B cell (primary cell): ENCODE results near the gene RETREG1. TPM values are rescaled to one million over a fixed set of nuclear protein-coding genes. Genes with fewer than 3 reads are reported as not detected.

Source experiments
- ATAC-seq: fragments of 200-7000 bp; cut with Tn5 transposase; one replicate; pipeline ENCODE4 v1.10.0; 2021; ENCODE audit warnings: low read depth, mild to moderate bottlenecking, moderate number of reproducible peaks, moderate library complexity
- CTCF ChIA-PET: fragments of 350-600 bp; sonication (Branson Sonifier 250); formaldehyde crosslinking; loops from one replicate; lab custom pipeline; 2021; ENCODE audit warnings: antibody characterized with exemption, inconsistent platforms; lab: Charles Lee
- POLR2A ChIA-PET: fragments of 350-600 bp; sonication (Branson Sonifier 250); formaldehyde crosslinking; loops from one replicate; lab custom pipeline; 2021; ENCODE audit warnings: antibody characterized with exemption; lab: Charles Lee
- DNase-seq: peaks from one replicate; pipeline ENCODE4 v3.0.0; 2013
- H2AFZ ChIP-seq: 2 replicates; pipeline ENCODE4 v1.6.1; 2012; ENCODE audit warnings: mild to moderate bottlenecking, low read depth, low read length; ENCODE audit not compliant: insufficient read depth, poor library complexity, severe bottlenecking
- H3K27ac ChIP-seq, 2 donors: 1 replicate in 1 of 2; 2 replicates in 1 of 2; pipeline ENCODE4 v1.5.1; 2012 to 2013; ENCODE audit warnings: low read length in 2 of 2, mild to moderate bottlenecking in 2 of 2, moderate library complexity in 1 of 2
- H3K27me3 ChIP-seq, 4 experiments: fragments of 200-600 bp in 1 of 4; sonication (generic) in 1 of 4; replicated peaks in 1 of 4; 1 replicate in 2 of 4; 2 replicates in 2 of 4; pipeline versions ENCODE4 v1.6.1 to v1.7.0; 2013 to 2016; ENCODE audit warnings: low read length in 3 of 4, mild to moderate bottlenecking in 2 of 4, mixed read lengths in 1 of 4, moderate library complexity in 1 of 4; ENCODE audit not compliant: insufficient read depth in 4 of 4, control insufficient read depth in 3 of 4; ENCODE audit errors: control extremely low read depth in 1 of 4
- H3K36me3 ChIP-seq, 2 experiments: replicated peaks in 1 of 2; 1 replicate in 1 of 2; 2 replicates in 1 of 2; pipeline versions ENCODE4 v1.6.1 to v1.7.1; 2013; ENCODE audit warnings: low read length in 1 of 2; ENCODE audit not compliant: insufficient read depth in 2 of 2, control insufficient read depth in 1 of 2; ENCODE audit errors: control extremely low read depth in 1 of 2, extremely low read depth in 1 of 2
- H3K4me1 ChIP-seq, 2 donors: fragments of 200-600 bp in 1 of 2; sonication (generic) in 1 of 2; 1 replicate in 1 of 2; 2 replicates in 1 of 2; pipeline versions ENCODE4 v1.5.1 to v1.6.1; 2013 to 2017; ENCODE audit warnings: low read length in 2 of 2; ENCODE audit not compliant: control insufficient read depth in 2 of 2, insufficient read depth in 2 of 2
- H3K4me2 ChIP-seq: replicated peaks from 2 replicates; pipeline ENCODE3; 2012; ENCODE audit warnings: mild to moderate bottlenecking, low read depth, low read length; ENCODE audit not compliant: poor library complexity, severe bottlenecking
- H3K4me3 ChIP-seq, 5 experiments: fragments of 200-600 bp in 1 of 5; sonication (generic) in 1 of 5; 1 replicate in 3 of 5; 2 replicates in 2 of 5; pipeline versions ENCODE4 v1.5.1 to v1.7.0; 2011 to 2016; ENCODE audit warnings: low read length in 4 of 5, mild to moderate bottlenecking in 4 of 5, low read depth in 2 of 5, control low read depth in 1 of 5, moderate library complexity in 1 of 5; ENCODE audit not compliant: insufficient read depth in 1 of 5; ENCODE audit errors: control extremely low read depth in 1 of 5, extremely low read depth in 1 of 5
- H3K79me2 ChIP-seq: fragments of 200-600 bp; sonication (generic); one replicate; pipeline ENCODE4 v1.6.0; 2016; ENCODE audit warnings: low read length; ENCODE audit not compliant: control insufficient read depth, insufficient read depth
- H3K9ac ChIP-seq: fragments of 200-600 bp; sonication (generic); 2 replicates; pipeline ENCODE4 v1.6.1; 2017; ENCODE audit warnings: mild to moderate bottlenecking, low read length, moderate library complexity
- H3K9me3 ChIP-seq, 3 donors: one replicate each; pipeline versions ENCODE4 v1.6.1 to v1.7.1; 2013; ENCODE audit warnings: low read length in 2 of 3; ENCODE audit not compliant: control insufficient read depth in 2 of 3, insufficient read depth in 1 of 3; ENCODE audit errors: control extremely low read depth in 1 of 3
- H4K20me1 ChIP-seq: 2 replicates; pipeline ENCODE4 v1.6.0; 2012; ENCODE audit warnings: mild to moderate bottlenecking, low read length; ENCODE audit not compliant: insufficient read depth, control insufficient read depth, poor library complexity, severe bottlenecking
- H3K27ac Mint-ChIP-seq: one replicate; pipeline ENCODE4 v1.8.0; 2021; ENCODE audit warnings: mixed read lengths
- H3K27me3 Mint-ChIP-seq: one replicate; pipeline ENCODE4 v1.8.0; 2021; ENCODE audit warnings: mixed read lengths
- H3K4me1 Mint-ChIP-seq: one replicate; pipeline ENCODE4 v1.8.0; 2021; ENCODE audit warnings: mixed read lengths
- H3K4me3 Mint-ChIP-seq: one replicate; pipeline ENCODE4 v1.8.0; 2021; ENCODE audit warnings: mixed read lengths
- H3K9me3 Mint-ChIP-seq: one replicate; pipeline ENCODE4 v1.8.0; 2022; ENCODE audit warnings: mixed read lengths; ENCODE audit not compliant: insufficient read depth
- CTCF ChIP-seq: fragments of 200-600 bp; IDR thresholded peaks from one replicate; pipeline ENCODE4 v1.8.0; 2022; ENCODE audit warnings: antibody characterized with exemption, mild to moderate bottlenecking
- EZH2 ChIP-seq: IDR thresholded peaks from 2 replicates; pipeline ENCODE4 v1.6.1; 2012; ENCODE audit warnings: borderline replicate concordance, low read depth, mild to moderate bottlenecking, moderate library complexity, low read length; ENCODE audit not compliant: insufficient read depth, poor library complexity, severe bottlenecking
- WGBS: methylation state at CpG from one replicate; pipeline ENCODE4 v1.1.5; 2013; ENCODE audit warnings: missing lambda C conversion rate; ENCODE audit not compliant: insufficient coverage; 5-methylcytosine and 5-hydroxymethylcytosine counted together
- intact Hi-C: fragments of 100-400 bp; cut with micrococcal nuclease; formaldehyde crosslinking; loops from one replicate; pipeline ENCODE4 v1.10.0; 2022
- polyA plus RNA-seq: library from polyadenylated mRNA; depleted of rRNA; stranded (reverse); fragments of >200 nt; gene quantifications from 2 replicates; pipeline ENCODE4 v1.2.3, GENCODE V29; 2012
- total RNA-seq, 2 donors: library from RNA; stranded (reverse); fragments of 120-200 nt in 1 of 2; gene quantifications; 1 replicate in 1 of 2; 2 replicates in 1 of 2; pipeline versions ENCODE4 v1.2.3 to v1.2.4, GENCODE V29; 2013 to 2022

RETREG1 gene
- total and polyA plus RNA-seq, 2 donors (not counting 1 experiment from before 2014, with no cell fraction given) = 5.1 to 12.9 TPM

- H2AFZ ChIP-seq = no peak overlapping the region
- no peaks in the 10 kb centered on the region for H4K20me1 ChIP-seq
- H3K4me1 Mint-ChIP-seq = no peaks in the 10 kb centered on the region
- no peaks in the 10 kb centered on the region for H3K36me3 ChIP-seq
- no peak for ATAC-seq
- WGBS = 100% methylated on average over 4 of the region's 4 CpGs
- no peak overlapping the region for H3K9ac ChIP-seq
- H3K9me3 Mint-ChIP-seq = no peaks in the 10 kb centered on the region
- no peak overlapping the region for H3K27ac Mint-ChIP-seq
- peaks cover 15% of the 10 kb centered on the region for H3K27me3 Mint-ChIP-seq
- H3K4me2 ChIP-seq = no peak overlapping the region
- DNase-seq = no peak
- no peak overlapping the region for H3K4me3 ChIP-seq
- H3K27ac ChIP-seq = no peak overlapping the region
- H3K4me1 ChIP-seq = no peaks in the 10 kb centered on the region
- intact Hi-C loops = no loop called here
- TF ChIP-seq EZH2 (no peak), CTCF (no peak)
- CTCF ChIA-PET = no interaction called here
- no peaks in the 10 kb centered on the region for H3K79me2 ChIP-seq
- H3K9me3 ChIP-seq = no peaks in the 10 kb centered on the region
- POLR2A ChIA-PET = no interaction called here
- H3K4me3 Mint-ChIP-seq = no peak overlapping the region
- peaks cover 0 to 4% (median 0%) of the 10 kb centered on the region in 4 experiments for H3K27me3 ChIP-seq
Observed at GRCh38 chr5:16639206-16639605, 22.4 kb upstream of the RETREG1 start.

DNA sequence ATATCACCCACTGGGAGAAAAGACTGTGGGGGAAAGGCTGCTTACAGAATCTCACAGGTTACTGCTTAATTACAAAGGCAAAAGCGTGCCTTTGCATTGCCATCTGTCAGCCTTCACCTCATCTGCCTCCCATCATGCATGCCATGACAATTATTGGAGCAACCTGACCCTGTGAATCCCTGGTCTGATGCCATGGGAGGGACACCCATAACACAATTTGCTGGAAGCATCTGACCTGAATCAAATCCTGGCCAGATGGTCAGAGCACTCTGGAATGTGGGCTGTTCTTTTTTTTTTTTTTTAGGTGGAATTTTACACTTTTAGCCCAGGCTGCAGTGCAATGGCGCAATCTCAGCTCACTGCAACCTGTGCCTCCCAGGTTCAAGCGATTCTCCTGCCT is 11.6 kb upstream of the RETREG1 start:
- H3K9me3 ChIP-seq = no peaks in the 10 kb centered on the region
- H4K20me1 ChIP-seq = no peaks in the 10 kb centered on the region
- intact Hi-C loops = no loop called here
- H3K4me2 ChIP-seq = no peak overlapping the region
- DNase-seq = no peak
- H3K9ac ChIP-seq = no peak overlapping the region
- Mint-ChIP-seq H3K4me3 (no peak overlapping the region), H3K27ac (no peak overlapping the region), H3K27me3 (peaks cover 11% of the 10 kb centered on the region), H3K9me3 (no peaks in the 10 kb centered on the region), H3K4me1 (peaks cover 12% of the 10 kb centered on the region)
- no peak for ATAC-seq
- H3K79me2 ChIP-seq = no peaks in the 10 kb centered on the region
- H3K36me3 ChIP-seq = no peaks in the 10 kb centered on the region
- H2AFZ ChIP-seq = no peak overlapping the region
- ChIA-PET POLR2A (no interaction called here), CTCF (no interaction called here)
- peaks cover 13 to 20% of the 10 kb centered on the region in 2 donors for H3K4me1 ChIP-seq
- WGBS = 79% methylated on average over 3 of the region's 3 CpGs
- H3K27ac ChIP-seq = no peak overlapping the region
- peaks cover 0 to 2% (median 0%) of the 10 kb centered on the region in 4 experiments for H3K27me3 ChIP-seq
- H3K4me3 ChIP-seq = no peak overlapping the region
- no peak for TF ChIP-seq EZH2
- no peak for TF ChIP-seq CTCF
